Activated CD8-positive, alpha-beta T cell treated with anti-CD3 and anti-CD28 coated beads for 36 hours (primary cell): Measurements from ENCODE around the gene F8. TPM values are rescaled to one million over a fixed set of nuclear protein-coding genes. Genes with fewer than 3 reads are reported as not detected.

Experiments
- ATAC-seq: fragments of 200-7000 bp; cut with Tn5 transposase; one replicate; pipeline ENCODE4 v1.10.0; 2021; ENCODE audit warnings: mild to moderate bottlenecking, moderate library complexity
- CTCF ChIA-PET: fragments of 350-600 bp; sonication (Branson Sonifier 250); formaldehyde crosslinking; loops from one replicate; lab custom pipeline; 2021; ENCODE audit warnings: antibody characterized with exemption; lab: Charles Lee
- POLR2A ChIA-PET: fragments of 350-600 bp; sonication (Branson Sonifier 250); formaldehyde crosslinking; loops from one replicate; lab custom pipeline; 2021; ENCODE audit warnings: antibody characterized with exemption; lab: Charles Lee
- DNase-seq: peaks from one replicate; pipeline ENCODE4 v3.0.0-alpha.2; 2020
- H3K27ac Mint-ChIP-seq: one replicate; pipeline ENCODE4 v1.8.0; 2021; ENCODE audit warnings: mild to moderate bottlenecking, mixed read lengths
- H3K27me3 Mint-ChIP-seq: one replicate; pipeline ENCODE4 v1.8.0; 2021; ENCODE audit warnings: mixed read lengths
- H3K36me3 Mint-ChIP-seq: one replicate; pipeline ENCODE4 v1.8.0; 2021; ENCODE audit warnings: low read depth, mixed read lengths
- H3K4me1 Mint-ChIP-seq: one replicate; pipeline ENCODE4 v1.8.0; 2021; ENCODE audit warnings: low read depth, mixed read lengths
- H3K4me3 Mint-ChIP-seq: one replicate; pipeline ENCODE4 v1.8.0; 2021; ENCODE audit warnings: mild to moderate bottlenecking, moderate library complexity, mixed read lengths
- H3K9me3 Mint-ChIP-seq: one replicate; pipeline ENCODE4 v1.8.0; 2021; ENCODE audit warnings: mixed read lengths
- intact Hi-C: fragments of 100-400 bp; cut with micrococcal nuclease; formaldehyde crosslinking; loops from one replicate; pipeline ENCODE4 v1.10.0; 2022
- total RNA-seq, 2 experiments: library from RNA; stranded (reverse); gene quantifications; one replicate each; pipeline ENCODE4 v1.2.3, GENCODE V29; 2021
- TF ChIP-seq, protein P1 (sequence below): fragments of 200-600 bp; IDR thresholded peaks from one replicate; pipeline ENCODE4 v1.8.0; 2022; ENCODE audit warnings: antibody characterized with exemption, mild to moderate bottlenecking

The F8 gene
- total RNA-seq, 2 experiments from 2014 or later = 4.1 to 4.4 TPM

DNA sequence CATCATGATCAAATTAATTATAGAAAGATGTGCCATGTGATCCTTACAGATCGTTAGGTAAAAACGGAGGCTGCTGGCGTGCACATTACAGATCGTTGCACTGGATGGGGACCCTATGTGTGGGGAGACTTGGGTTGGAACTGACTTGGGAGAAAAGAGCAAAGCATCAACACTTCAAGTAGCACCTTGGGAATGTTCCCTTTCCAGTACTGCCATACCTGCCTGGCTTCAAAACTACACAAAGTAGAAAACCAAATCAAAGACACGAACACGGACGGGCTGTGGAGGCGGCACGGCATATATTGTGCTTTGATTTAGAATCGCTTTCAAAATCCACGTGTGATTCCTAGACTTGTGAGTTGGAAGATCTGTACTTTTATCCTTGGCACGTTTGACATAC, 47.5 kb upstream of the F8 start:
- H3K27ac Mint-ChIP-seq = peak overlapping the region; percentile 89
- ChIA-PET POLR2A (no interaction called here), CTCF (interaction anchor here (1.1 kb wide), 1 partner anchor 12 kb away, joined by 7 read pairs; no protein-coding TSS in a partner anchor)
- peaks cover 29% of the 10 kb centered on the region for H3K36me3 Mint-ChIP-seq
- no peak for ATAC-seq
- intact Hi-C loops = no loop called here
- DNase-seq = peak; percentile 10
- TF ChIP-seq, protein P1, sequence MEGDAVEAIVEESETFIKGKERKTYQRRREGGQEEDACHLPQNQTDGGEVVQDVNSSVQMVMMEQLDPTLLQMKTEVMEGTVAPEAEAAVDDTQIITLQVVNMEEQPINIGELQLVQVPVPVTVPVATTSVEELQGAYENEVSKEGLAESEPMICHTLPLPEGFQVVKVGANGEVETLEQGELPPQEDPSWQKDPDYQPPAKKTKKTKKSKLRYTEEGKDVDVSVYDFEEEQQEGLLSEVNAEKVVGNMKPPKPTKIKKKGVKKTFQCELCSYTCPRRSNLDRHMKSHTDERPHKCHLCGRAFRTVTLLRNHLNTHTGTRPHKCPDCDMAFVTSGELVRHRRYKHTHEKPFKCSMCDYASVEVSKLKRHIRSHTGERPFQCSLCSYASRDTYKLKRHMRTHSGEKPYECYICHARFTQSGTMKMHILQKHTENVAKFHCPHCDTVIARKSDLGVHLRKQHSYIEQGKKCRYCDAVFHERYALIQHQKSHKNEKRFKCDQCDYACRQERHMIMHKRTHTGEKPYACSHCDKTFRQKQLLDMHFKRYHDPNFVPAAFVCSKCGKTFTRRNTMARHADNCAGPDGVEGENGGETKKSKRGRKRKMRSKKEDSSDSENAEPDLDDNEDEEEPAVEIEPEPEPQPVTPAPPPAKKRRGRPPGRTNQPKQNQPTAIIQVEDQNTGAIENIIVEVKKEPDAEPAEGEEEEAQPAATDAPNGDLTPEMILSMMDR = no peak
- H3K9me3 Mint-ChIP-seq = no peaks in the 10 kb centered on the region
- peaks cover 53% of the 10 kb centered on the region for H3K4me1 Mint-ChIP-seq
- H3K27me3 Mint-ChIP-seq = no peaks in the 10 kb centered on the region
- H3K4me3 Mint-ChIP-seq = peak overlapping the region; percentile 79

GRCh38 chrX:155069414-155069813, 46.9 kb upstream of the F8 start:
- Mint-ChIP-seq H3K9me3 (no peaks in the 10 kb centered on the region), H3K36me3 (peaks cover 28% of the 10 kb centered on the region), H3K4me1 (peaks cover 52% of the 10 kb centered on the region), H3K27me3 (no peaks in the 10 kb centered on the region), H3K4me3 (peak overlapping the region; percentile 79), H3K27ac (no peak overlapping the region)
- intact Hi-C loops = no loop called here
- ATAC-seq = no peak
- TF ChIP-seq, protein P1 = no peak
- DNase-seq = no peak
- ChIA-PET POLR2A (no interaction called here), CTCF (no interaction called here)

- Mint-ChIP-seq H3K9me3 (no peaks in the 10 kb centered on the region), H3K4me3 (no peak overlapping the region), H3K4me1 (peaks cover 40% of the 10 kb centered on the region), H3K27ac (peak overlapping the region; percentile 57), H3K27me3 (no peaks in the 10 kb centered on the region), H3K36me3 (peaks cover 16% of the 10 kb centered on the region)
- TF ChIP-seq, protein P1 = no peak
- no peak for ATAC-seq
- ChIA-PET CTCF (interaction anchor here (1.1 kb wide), 1 partner anchor 10 kb away, joined by 6 read pairs; no protein-coding TSS in a partner anchor), POLR2A (no interaction called here)
- DNase-seq = peak; percentile 10
- intact Hi-C loops = no loop called here
Observed at GRCh38 chrX:155068165-155068564, 45.6 kb upstream of the F8 start.

DNA sequence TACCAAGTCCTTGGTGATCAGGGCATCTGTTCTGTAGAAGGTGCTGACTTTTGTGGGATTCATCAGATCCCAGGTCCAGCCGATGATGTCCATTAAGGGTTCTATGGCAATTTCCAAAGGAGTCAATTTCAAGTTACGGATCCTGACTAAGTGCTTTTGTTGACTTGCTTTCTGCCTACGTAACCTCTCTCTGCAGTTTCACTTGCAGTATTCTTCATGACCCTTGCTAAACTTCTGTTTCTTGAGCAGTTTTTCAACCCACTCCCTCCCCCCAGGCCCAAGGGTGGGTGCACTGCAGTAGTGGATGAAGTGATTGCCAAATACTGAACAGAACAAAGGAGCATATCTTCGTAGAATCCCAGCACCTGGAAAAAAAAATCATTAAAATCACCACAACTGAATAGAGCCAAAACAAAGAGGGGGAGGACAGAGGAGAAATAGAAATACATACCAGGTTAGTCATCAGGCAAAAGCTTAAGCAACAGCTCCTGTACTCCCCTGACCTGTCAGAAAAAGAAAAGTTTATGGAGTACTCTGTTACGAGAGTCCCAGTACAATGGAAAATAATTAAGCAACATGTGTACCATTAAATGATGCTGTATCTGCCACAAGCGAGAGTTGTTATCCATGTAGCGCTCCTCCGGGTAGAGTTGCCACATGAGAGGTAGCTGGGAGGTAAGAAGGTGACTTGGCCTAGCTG, 42.7 kb upstream of the F8 start:
- no peaks in the 10 kb centered on the region for H3K27me3 Mint-ChIP-seq
- peaks cover 7% of the 10 kb centered on the region for H3K36me3 Mint-ChIP-seq
- H3K4me1 Mint-ChIP-seq = peaks cover 34% of the 10 kb centered on the region
- TF ChIP-seq, protein P1 = no peak
- no peak overlapping the region for H3K27ac Mint-ChIP-seq
- DNase-seq = no peak
- no peak for ATAC-seq
- intact Hi-C loops = no loop called here
- H3K9me3 Mint-ChIP-seq = no peaks in the 10 kb centered on the region
- no peak overlapping the region for H3K4me3 Mint-ChIP-seq
- ChIA-PET CTCF (no interaction called here), POLR2A (no interaction called here)

DNA sequence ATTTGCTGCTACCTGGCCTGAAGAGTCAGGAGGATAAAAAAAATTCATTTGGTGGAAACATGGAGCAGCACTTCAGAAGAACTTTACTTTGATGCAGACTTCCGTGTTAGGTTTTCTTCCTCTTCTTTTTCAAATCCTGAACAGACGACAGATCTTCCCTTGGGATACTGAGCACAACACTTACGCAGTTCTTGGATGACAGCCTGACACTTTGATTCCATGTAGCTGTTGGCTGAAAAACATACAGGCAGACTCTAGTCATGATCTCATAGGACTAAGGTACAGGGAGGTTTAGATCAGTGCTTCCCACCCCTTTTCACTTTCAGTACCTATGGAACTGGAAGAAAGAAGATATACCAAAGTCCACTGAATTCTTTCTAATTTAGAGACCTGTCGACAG, 39.2 kb upstream of the F8 start:
- intact Hi-C loops = no loop called here
- ATAC-seq (no peak), DNase-seq (no peak)
- no peaks in the 10 kb centered on the region for H3K9me3 Mint-ChIP-seq
- TF ChIP-seq, protein P1 = no peak
- ChIA-PET CTCF (interaction anchor here (1.0 to 2.3 kb wide), 3 partner anchors 13 to 81 kb away, joined by 3 to 9 read pairs (median 6); no protein-coding TSS in a partner anchor), POLR2A (interaction anchor here (2.7 kb wide), 1 partner anchor 11 kb away, joined by 7 read pairs; no protein-coding TSS in a partner anchor)
- H3K27ac Mint-ChIP-seq = no peak overlapping the region
- H3K4me3 Mint-ChIP-seq = no peak overlapping the region
- H3K36me3 Mint-ChIP-seq = peaks cover 4% of the 10 kb centered on the region
- H3K4me1 Mint-ChIP-seq = peaks cover 20% of the 10 kb centered on the region
- no peaks in the 10 kb centered on the region for H3K27me3 Mint-ChIP-seq
